Measurements from ENCODE around the gene NOP53.
A peak's percentile ranks its signal among the peaks of the same experiment; 100 is the strongest.
"Not testable (repeated sequence)": the region's sequence is repeated elsewhere in the genome, so short reads cannot be mapped to it uniquely, and the experiment has no call there.

NOP53 gene

DNA sequence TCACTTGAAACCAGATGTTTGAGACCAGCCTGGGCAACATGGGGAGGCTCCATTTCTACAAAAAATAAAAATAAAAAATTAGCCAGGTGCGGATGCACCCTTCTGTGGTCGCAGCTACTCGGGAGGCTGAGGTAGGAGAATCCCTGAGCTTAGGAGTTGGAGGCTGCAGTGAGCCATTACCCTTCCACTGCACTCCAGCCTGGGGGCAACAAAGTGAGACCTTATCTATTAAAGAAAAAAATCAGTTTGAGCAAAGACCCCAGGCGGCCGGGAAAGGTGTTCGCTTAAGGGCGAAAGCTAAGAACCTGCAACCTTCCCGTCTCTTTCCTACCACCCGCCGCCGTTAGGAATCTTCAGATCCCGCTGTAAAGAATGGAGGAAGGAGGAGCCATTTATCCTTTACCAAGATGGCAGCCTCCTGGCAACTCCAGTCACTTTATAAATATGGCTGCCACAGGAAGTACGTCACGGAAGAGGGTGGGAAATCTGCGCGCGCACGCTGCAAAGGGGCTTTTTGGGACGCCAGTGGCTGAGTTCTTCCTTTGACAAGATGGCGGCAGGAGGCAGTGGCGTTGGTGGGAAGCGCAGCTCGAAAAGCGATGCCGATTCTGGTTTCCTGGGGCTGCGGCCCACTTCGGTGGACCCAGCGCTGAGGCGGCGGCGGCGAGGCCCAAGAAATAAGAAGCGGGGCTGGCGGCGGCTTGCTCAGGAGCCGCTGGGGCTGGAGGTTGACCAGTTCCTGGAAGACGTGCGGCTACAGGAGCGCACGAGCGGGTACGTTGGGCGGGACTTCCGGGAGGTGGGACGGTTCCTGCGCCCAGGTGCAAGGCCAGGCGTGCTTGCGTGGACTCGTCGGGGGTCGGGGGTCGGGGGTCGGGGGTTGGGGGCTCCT, at the start of gene NOP53:
Gene NOP53, plus strand, starts transcription at position 537 of the 892 bp plus-strand sequence. Its CDS starts 14 bp downstream, at position 551.
- DNase-seq: peak; percentile 93

DNA sequence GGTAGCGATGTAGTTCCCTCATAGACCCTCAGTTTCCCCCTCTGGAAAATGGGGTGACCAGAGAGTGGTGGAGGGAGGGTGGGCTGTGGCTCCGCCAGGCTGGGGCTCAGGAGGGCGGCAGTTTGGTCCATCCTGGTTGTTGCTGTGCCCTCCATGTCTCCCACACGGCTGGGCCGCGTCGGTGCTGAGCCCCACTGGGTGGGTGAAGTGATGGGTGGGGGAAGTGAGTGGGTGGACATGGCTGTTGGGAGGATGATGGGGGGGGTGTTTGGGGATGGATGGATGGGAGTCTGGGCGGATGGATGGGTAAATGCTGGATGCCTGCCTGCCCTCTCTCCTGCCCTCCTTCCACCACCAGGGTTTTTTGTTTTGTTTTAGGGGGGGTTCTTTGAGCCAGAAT, 48.7 kb upstream of the NOP53 start:
- DNase-seq: no peak

- peak; percentile 17 for DNase-seq
Measured at GRCh38 chr19:47697863-47698609, 47.3 kb upstream of the NOP53 start.

DNA sequence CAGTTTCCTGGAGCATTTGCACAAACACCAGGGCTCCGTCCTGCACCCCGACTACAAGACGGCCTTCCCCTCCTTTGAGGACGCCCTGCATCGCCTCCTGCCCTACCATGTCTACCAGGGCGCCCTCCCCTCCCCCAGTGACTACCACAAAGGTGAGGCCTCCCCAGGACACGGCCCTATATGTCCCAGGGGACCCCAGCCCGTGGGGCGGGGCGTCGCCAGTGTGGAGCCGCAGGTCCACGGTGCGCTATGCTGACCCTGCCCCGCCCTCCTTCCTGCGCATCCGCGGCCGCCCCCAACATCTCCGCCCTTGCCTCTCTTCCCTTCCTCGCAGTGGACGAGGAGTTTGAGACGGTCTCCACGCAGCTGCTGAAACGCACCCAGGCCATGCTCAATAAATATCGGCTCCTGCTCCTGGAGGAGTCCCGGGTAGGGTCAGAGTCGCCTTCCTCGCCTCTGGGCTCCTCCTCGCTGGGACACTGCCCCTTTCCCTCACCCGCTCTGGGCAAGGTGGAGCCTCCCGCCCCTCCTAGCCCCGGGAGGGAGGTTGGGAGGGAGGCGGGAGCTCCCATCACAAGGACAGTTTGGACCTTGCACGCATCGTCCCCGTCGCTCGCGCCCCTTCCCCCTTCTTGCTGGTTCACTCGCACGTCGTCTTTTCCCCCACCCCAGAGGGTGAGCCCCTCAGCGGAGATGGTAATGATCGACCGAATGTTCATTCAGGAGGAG, 46.6 kb upstream of the NOP53 start:
- DNase-seq: no peak

- no peak for DNase-seq
Measured at GRCh38 chr19:47699360-47699917, 45.9 kb upstream of the NOP53 start.

DNA sequence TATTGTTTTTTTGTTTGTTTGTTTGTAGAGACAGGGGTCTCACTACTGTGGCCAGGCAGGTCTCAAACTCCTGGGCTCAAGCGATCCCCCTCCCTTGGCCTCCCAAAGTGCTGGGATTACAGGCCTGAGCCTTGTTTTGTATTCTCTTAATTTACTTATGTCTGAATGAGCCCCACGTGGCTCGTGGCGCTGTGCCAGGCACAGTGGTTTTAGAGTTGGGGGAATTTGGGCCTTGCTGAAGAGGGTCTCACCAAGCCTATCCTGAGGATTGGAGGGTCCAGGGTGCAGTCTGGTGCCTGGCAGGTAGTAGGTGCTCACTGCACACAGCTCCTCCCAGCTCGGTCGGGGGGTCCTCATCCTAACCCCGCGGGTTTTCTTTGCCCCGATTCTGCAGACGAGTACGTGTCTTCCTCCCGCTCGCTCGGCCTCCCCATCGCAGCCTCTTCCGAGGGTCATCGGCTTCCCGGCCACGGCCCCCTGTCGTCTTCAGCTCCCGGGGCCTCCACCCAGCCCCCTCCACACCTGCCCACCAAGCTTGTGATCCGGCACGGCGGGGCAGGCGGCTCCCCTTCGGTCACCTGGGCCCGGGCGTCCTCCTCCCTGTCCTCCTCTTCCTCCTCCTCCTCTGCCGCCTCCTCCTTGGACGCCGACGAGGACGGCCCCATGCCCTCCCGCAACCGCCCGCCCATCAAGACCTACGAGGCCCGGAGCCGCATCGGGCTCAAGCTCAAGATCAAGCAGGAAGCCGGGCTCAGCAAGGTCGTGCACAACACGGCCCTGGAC, 44.2 kb upstream of the NOP53 start:
- no peak for DNase-seq

DNA sequence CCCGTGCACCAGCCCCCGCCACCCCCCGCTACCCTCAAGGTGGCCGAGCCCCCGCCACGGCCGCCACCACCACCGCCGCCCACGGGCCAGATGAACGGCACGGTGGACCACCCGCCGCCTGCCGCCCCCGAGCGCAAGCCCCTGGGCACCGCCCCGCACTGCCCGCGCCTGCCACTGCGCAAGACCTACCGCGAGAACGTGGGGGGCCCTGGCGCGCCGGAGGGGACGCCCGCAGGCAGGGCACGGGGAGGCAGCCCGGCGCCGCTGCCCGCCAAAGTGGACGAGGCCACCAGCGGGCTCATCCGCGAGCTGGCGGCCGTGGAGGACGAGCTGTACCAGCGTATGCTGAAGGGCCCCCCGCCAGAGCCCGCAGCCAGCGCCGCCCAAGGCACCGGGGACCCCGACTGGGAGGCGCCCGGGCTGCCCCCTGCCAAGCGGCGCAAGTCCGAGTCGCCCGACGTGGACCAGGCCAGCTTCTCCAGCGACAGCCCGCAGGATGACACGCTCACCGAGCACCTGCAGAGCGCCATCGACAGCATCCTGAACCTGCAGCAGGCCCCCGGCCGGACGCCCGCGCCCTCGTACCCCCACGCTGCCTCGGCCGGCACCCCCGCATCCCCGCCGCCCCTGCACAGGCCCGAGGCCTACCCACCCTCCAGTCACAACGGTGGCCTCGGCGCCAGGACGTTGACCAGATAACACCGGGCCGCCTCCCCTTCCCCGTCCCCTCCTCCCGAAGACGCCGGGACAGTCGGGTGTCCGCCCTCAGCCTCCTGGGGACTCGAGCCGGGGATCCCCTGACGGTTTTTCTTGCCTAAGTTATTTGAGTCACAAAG, 43.4 kb upstream of the NOP53 start:
- DNase-seq: no peak

- DNase-seq: no peak
Measured at GRCh38 chr19:47702671-47703070, 42.7 kb upstream of the NOP53 start.

DNA sequence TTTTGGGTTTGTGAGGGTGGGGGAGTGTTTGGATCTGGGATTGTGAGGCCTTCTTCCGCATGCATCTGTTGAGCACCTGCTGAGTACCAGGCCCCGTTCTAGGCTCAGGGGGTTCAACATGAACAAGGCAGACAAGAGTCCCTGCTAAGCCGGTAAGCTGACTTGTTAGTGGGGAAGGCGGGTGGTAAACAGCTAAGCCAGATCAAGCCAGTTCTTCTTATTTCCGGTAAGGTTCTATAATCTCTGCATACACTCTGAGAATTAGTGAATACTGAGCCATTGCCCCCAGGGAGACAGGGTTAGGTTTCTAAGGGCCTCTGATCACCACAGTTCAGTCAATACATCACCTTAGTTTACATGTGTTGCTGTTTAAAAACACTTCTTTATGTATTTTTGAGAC, 42.0 kb upstream of the NOP53 start:
- no peak for DNase-seq

- no peak for DNase-seq
Measured at GRCh38 chr19:47704024-47704423, 41.3 kb upstream of the NOP53 start.

- DNase-seq: no peak
Measured at GRCh38 chr19:47704656-47705055, 40.7 kb upstream of the NOP53 start.

DNA sequence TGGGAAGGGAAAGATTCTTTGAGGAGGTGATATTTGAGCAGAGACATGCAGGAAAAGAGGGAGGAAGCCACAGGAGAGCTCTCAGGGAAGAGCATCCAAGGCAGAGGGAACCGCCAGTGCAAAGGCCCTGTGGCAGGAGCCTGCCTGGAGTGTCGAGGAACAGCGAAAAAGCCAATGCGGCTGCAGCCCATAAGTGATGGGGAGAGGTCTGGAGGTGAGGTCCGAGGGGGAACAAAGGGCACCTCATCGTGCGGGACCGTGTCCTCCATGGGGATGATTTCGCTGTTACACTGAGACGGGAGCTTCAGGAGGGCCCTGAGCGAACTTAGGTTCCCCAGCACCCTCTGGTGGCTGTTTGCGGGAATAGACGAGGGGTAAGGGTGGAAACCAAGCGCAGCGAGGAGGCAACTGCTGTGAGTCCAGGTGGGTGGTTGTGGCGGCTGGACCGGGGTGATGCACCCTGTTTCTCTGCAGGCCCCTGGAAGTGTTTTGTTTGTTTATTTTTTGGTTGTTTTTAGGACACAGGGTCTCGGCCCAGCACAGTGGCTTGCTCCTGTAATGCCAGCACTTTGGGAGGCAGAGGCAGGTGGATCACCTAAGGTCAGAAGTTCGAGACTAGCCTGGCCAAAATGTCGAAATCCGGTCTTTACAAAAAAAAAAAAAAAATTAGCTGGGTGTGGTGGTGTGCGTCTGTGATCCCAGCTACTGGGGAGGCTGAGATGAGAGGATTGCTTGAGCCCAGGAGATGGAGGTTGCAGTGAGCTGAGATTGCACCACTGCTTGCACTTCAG, 38.0 kb upstream of the NOP53 start:
- DNase-seq: peak; percentile 25

DNA sequence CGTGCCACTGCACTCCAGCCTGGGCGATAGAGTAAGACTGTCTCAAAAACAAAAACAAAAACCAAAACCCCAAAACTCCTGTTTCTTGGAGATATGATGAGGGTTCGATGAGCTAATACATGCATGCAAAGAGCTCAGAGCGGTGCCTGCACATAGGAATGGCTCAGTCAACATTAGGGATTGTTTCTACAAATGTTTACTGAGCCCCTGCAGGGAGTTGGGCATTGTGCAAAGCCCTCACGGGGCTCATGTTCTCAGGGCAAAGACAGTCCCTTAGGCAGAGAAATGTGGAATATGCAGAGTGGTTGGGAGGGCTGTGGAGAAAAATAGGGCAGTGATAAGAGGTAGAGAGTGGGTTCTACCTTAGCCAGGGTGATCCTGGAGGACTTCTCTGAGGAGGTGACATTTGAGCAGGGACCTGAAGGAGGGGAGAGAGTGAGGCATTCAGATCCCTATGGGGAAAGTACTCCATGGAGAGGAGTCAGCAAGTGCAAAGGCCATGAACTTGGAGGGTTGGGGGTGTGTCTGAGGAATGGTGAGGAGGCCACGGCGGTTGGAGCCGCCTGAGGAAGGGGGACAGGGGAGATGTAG, 33.6 kb upstream of the NOP53 start:
- no peak for DNase-seq

GRCh38 chr19:47713046-47714021, 32.0 kb upstream of the NOP53 start, which contains the start of gene EHD2:
TSS of gene EHD2 (plus strand) at chr19:47713422. CDS start at chr19:47716613, 3,191 bp downstream.
- no peak for DNase-seq

DNA sequence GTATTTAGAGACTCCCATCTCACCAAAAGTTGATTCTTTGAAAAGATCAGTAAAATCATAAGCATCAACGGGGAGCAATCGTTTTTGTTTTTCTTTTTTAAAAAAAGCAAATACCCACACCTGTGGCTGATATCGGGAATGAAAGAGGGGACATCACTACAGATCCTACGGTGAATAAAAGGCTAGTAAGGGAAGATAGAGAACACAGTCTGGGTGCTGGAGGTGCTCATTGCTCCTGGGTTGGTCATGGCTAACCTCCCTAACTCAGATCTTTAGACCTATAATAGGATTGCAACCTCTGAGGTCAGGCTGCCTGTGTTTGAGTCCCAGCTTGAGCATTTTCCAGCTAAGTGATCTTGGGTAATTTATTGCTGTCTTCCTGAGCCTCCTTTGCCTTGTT, 31.0 kb upstream of the NOP53 start:
- no peak for DNase-seq

- not testable (repeated sequence) for DNase-seq
Measured at GRCh38 chr19:47714855-47715254, 30.5 kb upstream of the NOP53 start.

GRCh38 chr19:47716270-47716937, 28.9 kb upstream of the NOP53 start:
- DNase-seq: no peak
